GM04503 (cell line): ENCODE measurements around the gene EGLN3.
"Not testable (repeated sequence)": the region's sequence is repeated elsewhere in the genome, so short reads cannot be mapped to it uniquely, and the experiment has no call there.

Experiments
- DNase-seq: peaks from one replicate; pipeline ENCODE4 v3.0.0-alpha.2; 2012; ENCODE audit warnings: low read depth

EGLN3 gene

DNA sequence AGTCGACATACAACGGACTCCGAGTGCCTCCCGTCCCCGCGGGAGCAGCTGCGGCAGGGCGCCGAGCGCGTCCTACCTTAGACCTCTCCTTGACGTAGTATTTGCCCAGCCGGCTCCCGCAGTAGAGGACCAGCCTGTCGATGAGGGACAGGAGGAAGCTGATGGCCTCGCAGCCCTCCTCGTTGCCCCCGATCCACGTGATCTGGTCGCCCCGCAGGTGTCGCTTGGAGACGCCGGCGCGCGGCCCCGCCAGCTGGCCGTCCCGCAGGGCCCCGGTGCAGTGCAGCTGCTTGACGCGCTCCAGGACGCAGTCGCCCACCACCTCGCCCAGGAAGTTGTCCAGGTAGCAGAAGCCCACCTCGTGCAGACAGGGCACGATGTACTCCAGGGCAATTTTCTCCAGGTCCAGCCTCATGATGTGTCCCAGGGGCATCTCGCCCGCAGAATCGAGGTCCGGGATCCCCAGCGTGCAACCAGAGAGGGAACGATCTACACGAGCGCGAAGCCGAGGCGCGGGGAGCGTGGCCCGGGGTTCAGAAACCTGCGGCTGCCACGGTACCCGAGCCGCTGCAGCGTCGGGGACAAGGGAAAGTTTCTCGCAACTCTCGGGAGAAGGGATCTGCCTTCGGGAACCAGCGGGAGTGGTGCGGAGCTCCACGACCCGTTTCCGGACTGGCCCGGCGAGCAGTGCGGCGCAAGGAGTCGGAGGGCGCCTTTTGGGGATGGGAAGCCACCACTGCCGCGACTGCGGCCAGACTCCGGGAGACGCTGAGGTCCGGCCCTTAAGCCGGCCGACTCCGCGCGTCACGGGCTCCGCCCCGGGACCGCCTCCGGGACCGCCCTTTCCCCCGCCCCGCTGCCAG lies at the start of gene EGLN3:
Gene EGLN3 (minus strand): TSS at position 755 of the 863 bp plus-strand sequence. CDS start 322 bp downstream, at position 433.
- DNase-seq: peak; percentile 9

DNA sequence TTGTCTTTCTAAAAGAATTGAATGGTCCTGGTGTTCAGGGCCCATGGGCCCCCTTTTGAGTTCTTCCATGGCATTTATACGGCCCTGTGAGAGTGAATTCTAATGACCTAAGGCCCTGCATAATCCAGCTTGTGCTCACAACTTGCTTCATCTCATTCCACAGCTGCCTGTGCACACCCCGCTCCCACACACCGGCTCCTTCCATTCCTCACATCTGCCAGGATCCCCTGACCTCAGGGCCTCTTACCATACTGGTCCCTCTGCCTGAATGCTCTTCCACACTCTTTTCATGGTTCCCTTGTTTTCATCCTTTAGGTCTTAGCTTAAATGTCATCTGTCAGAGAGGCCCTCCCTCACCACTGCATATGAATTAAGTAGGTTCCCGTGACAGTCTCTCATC lies 49.5 kb upstream of the EGLN3 start:
- DNase-seq: no peak

DNA sequence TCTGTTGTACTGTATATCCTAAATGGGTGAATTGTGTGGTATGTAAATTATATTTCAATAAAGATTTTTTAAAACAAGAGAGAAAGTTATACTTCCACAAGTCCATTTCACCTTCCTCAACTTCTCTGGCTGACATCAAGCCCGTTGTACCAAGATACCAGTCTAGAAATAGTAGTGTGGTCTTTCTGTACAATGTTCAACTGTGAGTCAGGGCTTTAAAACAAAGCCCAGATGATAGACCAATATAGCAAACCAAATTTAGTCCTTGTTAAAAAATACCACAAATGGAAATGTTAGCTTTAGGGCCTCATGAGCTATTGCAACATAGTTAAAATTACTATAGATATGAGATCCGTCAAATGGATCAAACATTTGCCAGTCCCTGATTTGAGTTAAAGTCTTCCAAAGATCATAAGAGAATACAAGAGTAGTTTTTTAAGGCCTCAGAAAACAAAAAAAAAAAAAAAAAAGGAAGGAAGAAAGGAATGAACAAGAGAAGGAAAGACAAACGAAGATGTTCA lies 49.0 kb upstream of the EGLN3 start:
- DNase-seq: no peak

DNA sequence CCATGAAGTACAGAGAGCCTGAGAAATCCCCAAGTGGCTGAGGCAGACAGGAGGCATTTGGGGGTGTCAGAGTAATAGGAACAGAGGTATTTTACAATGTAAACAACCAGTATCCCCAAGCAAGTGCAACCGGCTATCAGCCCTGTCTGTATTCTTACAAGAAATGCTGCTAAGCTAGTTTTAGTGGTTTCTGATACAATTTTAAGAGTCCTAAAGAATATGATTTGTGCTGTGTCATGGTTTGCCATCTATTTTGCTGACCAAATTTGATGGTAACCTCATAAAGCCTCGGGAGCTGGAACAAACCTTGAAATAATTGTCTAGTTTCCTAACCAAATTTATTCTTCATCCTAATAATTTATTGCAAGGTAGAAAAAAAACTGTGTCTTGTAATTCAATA lies 46.7 kb upstream of the EGLN3 start:
- no peak for DNase-seq

DNA sequence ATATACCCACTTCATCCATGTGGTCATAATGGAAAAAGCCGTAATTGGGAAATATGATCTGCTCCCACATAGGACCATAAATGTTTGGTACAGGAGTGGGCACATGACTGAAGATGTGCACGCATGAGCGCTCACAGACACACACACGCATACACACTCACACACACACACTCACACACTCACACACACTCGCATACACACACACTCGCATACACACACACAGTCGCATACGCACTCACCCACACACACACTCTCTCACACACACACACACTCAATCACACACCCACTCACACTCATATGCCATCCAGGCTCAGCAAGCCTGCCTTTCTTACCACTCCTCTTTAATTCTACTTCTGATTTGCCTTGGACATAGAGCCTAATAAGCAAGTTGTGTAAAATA lies 45.6 kb upstream of the EGLN3 start:
- no peak for DNase-seq

DNA sequence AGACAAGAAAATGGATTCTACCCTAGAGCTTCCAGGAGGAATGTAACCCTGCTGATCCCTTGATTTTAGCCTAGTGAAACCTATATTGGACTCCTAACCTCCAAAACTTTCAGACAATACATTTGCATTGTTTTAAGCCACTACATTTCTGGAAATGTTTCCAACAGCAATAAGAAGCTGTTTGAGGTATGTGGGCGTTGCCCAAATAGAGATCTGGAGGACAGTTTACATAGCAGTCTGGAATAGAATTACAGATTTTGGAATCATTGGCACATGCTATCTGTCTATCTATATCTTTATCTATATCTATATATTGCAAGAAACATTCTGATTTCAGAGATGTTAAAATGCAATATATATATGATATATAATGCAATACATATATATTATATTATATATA lies 42.4 kb upstream of the EGLN3 start:
- no peak for DNase-seq

DNA sequence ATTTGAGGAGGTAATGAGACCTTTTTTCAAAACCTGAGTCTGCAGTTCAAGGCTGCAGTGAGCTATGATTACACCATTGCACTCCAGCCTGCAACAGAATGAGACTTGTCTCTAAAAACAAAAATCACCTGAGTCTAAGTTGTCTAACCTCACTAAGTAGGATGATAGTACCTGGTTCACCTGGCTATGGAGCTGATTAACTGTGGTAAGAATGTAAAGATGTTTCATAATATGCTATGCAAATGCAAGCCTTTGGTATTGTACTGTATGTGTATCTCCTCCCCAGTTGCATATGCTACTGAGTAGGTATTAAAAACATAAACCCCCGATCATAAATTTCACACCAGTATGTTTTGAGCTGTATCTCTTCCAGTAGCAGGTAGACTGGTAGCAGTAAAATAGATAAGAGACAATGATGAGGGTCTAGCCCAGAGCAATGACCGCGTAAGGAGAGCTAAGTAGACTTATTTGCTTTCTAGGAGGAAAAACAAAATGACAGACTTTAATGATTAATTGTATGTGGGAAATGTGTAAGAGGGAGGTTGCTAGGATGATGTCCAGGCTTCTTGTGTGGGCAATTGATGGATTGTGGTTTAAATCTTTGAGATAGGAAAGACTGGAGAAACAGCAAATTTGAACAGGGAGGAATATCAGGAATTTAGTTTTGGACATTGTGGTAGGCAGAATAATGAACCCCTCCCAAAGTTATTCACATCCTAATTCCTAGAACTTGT lies 41.6 kb upstream of the EGLN3 start:
- DNase-seq: no peak

DNA sequence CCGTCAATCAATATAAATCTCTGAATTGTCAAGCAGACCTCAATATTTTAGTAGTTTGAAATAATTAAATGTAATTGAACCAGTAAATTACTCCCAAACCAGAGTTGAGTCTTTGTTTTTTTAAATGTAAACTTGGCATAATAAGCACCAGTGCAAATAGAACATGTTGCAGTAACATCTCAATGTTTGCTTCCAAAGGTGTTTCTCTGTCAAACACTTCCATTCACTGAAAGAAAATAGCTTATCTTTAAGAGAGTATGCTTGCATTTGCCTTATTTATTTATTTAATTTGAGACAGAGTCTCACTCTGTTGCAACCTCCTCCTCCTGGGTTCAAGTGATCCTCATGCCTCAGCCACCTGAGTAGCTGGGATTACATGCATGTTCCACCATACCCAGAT lies 39.9 kb upstream of the EGLN3 start:
- DNase-seq: no peak

DNA sequence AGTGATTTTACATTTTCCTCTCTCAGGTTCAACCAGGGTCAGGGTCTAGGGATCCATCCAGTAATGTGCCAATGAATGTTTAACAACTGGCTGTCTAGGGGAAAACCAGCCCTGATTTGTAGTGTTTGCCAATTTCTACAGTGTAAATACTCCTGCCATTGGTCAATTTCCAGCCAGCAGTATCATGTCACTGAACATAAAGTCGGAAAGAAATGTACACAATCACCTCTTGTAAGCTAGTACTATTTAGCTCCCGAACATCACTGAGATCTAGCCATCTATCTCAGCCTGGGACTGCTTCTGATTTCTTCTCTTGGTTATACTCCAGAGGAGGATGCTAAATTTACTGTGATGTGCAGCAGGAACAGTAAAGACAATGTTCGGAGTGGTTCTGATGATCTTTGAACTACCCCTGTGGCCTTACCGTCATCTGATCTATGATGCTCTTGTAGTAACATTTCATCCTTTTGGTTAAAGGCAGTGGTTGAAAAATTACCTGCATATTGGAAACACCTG lies 36.7 kb upstream of the EGLN3 start:
- DNase-seq: no peak

DNA sequence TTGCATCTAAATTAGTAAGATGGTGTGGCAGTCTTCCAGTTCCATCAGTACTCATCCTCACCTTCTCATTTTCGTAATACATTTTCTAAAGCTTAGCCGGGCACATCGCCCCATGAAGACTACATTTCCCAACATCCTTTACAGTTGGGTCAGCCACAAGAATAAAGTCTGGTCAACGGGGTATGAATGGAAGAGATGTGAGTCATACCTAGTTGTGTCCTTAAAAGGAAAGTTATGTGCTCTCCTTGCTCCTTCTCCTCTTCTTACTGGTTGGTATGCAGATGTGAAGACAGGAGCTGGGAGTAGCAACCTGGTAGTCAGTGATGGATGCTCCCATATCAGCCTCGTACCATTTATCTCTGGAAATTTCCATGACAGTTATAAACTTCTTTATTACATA lies 35.9 kb upstream of the EGLN3 start:
- DNase-seq: peak; percentile 63

DNA sequence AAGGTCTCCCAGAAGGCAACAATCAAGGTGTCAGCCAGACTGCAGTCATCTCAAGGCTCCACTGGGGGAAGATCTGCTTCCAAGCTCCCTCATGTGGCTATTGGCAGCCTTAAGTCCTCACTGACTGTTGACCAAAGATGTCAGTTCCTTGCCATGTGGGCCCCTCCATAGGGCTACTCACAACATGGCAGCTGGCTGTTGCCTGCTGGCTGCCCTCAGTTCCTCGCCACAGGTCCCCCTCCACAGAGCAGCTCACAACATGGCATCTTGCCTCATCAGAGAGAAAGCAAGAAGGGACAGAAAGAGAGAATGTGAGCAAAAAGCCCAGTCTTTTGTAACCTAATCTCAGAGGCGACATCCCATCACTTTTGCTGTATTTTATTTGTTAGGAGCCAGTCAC lies 34.4 kb upstream of the EGLN3 start:
- DNase-seq: no peak

DNA sequence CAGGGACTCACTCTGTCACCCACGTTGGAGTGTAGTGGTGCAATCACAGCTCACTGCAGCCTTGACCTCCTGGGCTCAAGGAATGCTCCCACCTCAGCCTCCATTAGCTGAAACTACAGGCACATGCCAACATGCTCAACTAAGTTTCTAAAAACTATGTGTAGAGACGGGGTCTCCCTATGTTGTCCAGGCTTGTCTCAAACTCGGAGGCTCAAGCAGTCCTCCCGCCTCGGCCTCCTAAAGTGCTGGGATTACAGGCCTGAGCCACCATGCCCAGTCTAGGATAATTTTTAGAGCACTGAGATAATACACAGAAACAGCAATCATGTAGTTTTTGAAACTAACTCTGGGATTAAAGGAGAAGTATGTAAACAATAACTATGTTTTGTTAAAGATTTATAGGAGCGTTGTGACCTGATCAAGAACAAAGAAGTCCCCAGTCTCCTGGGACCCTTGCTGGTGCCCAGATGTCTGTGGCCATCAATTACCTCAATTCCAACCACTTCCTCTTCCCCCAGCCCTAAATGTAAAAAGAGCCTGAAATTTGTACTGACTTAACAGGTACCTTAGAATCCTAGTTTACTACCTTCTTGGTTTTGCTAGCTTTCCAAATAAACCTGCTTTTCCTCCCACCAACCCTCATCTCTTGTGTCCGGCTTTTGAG lies 28.9 kb upstream of the EGLN3 start:
- DNase-seq: no peak

DNA sequence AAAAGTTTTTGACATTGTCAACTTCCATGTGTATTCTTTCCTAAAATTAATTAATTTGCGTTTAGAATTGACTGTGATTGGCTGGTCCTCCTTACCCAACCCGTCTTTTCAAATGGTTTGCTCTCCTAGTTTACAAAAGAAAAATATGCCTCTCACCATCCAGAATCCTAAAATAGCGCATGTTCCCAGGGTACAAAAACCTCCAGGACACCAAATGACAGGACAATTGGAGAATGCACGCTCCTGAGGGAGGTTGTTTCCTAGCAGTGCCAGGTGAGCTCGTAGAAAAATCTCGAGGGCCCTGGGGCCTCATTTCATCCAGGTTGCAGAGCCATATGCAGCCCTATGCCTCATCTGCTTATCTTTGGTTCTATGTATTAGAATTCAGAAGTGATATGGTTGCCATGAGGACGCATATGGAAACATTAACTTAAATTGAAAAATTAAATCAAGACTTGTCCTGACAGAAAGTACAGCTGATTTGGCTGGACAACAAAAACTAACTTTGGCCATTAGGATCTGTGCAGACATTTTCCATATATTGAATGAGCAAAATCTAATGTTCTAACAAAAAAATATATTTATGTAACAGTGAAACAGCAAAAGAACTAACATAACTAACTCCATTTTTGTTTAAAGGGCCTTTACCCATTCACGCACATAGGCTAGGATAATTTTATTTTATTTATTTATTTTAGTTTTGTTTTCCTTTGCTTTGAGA lies 28.2 kb upstream of the EGLN3 start:
- no peak for DNase-seq

DNA sequence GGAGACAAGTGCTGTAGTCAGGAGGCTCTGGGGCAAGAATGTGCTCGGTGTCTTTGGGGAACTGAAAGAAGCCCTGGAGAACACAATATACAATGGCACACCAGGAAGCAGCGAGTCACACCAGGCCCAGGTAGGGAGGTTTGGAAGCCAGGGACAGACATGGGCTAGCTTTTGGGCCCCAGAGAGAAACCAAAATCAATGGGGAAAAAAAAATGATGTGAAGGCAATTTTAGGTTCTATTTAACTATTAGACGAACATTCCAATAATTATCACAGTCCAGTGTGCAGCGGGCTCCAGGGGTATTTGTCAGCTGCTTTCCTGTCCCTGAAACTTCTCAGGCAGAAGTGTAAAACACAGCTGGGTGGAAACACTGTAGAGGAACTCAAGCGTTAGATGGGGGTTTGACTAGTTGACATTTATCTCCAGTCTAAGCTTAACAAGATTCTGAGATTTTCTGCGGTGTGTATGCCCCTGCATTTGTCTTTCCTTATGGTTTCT lies 21.8 kb upstream of the EGLN3 start:
- no peak for DNase-seq

DNA sequence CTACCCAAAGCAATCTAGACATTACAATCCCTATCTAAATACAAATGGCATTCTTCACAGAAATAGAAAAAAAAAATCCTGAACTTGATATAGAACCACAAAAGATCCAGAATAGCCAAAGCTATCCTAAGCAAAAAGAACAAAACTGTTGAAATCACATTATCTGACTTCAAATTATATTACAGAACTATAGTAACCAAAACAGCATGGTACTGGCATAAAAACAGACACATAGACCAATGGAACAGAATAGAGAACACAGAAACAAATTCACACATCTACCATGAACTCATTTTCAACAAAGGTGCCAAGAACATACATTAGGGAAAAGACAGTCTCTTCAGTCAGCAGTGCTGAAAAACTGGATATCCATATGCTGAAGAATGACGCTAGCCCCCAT lies 19.0 kb upstream of the EGLN3 start:
- not testable (repeated sequence) for DNase-seq

DNA sequence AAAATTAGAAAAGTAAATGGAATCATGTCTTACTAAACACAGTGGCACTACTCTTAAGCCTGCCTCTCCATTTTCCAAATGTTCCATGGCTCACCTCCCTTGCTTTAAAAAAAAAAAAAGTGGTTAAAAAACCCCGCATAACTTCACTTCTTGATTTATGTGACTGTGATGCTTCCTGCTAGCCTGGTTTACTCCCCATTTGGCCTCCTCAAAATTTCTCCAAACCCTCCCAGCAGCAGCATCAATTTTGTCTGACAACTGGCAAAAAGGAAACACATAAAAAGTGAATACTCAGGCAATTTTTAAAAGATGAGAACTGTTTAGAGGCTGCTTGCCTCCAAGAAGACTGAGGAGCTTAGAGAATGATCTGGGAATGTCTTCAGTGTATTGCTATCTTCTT lies 17.8 kb upstream of the EGLN3 start:
- DNase-seq: no peak

DNA sequence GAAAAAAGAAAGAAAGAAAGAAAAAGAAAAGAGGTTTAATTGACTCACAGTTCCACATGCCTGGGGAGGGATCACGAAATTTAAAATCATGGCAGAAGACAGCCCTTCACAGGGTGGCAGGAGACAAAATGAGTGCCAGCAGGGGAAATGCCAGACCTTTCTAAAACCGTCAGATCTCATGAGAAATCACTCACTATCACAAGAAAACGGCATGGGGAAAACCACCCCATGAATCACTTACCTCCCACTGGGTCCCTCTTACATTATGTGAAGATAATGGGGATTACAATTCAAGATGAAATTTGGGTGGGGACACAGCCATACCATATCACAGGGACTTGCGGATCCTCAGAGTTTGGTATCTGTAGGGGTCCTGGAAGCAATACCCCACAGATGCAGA lies 16.3 kb upstream of the EGLN3 start:
- no peak for DNase-seq

DNA sequence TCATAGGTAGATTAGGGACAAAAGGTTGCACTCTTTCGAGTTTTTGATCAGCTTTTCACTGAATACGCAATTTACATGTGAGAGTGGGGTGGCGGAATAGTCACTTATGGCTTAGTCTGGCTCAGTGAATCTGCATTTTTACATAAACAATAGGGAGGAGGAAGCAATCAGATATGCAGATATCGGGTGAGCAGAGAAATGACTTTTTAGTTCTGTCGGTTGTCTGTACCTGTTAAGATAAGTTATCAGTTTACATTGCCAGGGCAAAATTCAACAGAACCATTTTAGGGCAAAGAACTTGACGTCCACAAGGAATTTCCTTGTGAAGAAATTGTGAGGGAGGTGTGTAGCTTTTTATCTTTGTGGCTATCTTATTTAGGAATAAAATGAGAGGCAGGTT lies 15.4 kb upstream of the EGLN3 start:
- no peak for DNase-seq

DNA sequence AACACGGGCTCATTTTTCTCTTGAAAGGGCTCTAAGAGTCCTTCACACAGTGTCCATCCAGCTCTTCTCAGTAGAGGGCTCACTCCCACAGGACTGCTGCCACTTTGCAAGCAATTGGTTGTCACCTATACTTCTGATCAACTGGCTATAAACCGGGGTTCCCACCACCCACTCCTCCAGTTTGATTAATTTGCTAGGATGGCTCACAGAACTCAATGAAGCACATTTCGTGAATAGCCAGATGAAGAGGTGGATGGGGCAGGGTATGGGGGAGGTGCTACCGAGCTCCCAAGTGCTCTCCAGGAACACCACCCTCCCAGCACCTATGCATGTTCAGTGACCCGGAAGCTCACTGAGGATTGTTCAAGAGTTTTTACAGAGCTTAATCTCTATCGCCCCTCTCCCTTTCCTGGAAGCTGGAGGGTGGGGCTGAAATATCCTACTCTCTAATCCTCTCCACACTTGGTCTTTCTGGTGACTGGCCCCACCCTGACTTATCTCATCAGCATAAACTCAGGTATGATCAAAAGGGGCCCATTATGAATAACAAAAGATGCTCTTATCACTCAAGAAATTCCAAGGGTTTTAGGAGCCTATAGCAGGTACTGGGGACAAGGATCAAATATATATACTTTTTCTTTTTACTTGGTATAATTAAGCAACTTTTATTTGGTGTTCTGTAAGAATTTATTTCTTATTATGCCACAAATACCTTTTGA lies 13.9 kb upstream of the EGLN3 start:
- DNase-seq: no peak

DNA sequence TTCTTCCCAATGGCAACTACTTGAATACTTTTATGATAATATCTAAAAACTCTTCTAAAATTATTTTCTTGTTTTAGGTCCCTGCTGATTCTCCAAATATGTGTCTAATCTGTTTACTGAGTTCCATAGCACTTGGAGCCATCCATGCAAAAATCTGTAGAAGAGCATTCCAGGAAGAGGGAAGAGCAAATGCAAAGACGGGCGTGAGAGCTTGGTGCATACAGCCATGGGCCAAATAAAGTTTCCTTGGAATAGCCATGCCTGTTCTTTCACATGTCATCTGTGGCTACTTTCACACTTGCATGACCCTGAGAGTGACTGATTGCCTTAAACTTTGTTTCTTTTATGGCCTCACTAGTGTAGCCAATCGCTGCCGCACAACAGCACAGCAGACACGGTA lies 13.0 kb upstream of the EGLN3 start:
- DNase-seq: no peak

DNA sequence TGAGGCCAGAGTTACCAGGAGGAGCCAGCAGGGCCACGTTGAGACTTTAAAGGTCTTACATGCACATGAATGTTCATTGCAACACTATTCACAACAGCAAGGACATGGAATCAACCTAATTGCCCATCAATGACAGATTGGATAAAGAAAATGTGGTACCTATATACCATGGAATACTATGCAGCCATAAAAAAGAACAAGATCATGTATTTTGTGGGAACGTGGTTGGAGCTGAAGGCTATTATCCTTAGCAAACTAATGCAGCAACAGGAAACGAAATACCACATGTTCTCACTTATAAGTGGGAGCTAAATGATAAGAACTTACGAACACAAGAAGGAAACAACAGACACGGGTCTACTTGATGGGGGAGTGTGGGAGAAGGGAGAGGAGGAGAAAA lies 11.6 kb upstream of the EGLN3 start:
- not testable (repeated sequence) for DNase-seq
